AG20443 (cell line): ENCODE results near the gene TNNC2.
"Not testable (repeated sequence)": the region's sequence is repeated elsewhere in the genome, so short reads cannot be mapped to it uniquely, and the experiment has no call there.

Experiments used
- DNase-seq: peaks from one replicate; pipeline ENCODE4 v3.0.0; 2012; ENCODE audit warnings: low spot score, mixed read lengths

The TNNC2 gene

GRCh38 chr20:45821947-45822346, 5.2 kb downstream of the TNNC2 start:
- no peak for DNase-seq

- no peak for DNase-seq
Observed at GRCh38 chr20:45819466-45819865, 7.6 kb downstream of the TNNC2 start.

DNA sequence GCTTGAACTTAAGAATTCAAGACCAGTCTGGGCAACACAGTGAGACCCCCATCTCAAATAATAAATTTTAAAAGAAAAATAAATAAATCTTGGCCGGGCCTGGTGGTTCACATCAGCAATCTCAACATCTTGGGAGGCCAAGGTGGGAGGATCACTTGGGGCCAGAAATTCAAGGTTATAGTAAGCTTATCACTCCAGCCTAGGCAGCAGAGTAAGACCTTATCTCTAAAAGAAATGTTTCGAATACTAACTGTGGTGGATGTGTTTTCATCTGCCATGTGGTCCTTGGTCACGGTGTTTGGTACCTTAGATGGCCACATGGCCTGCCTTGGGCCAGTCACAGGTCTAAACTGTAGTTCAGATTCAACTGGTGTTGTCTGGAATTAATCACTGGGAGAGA, 8.9 kb downstream of the TNNC2 start:
- DNase-seq: no peak

DNA sequence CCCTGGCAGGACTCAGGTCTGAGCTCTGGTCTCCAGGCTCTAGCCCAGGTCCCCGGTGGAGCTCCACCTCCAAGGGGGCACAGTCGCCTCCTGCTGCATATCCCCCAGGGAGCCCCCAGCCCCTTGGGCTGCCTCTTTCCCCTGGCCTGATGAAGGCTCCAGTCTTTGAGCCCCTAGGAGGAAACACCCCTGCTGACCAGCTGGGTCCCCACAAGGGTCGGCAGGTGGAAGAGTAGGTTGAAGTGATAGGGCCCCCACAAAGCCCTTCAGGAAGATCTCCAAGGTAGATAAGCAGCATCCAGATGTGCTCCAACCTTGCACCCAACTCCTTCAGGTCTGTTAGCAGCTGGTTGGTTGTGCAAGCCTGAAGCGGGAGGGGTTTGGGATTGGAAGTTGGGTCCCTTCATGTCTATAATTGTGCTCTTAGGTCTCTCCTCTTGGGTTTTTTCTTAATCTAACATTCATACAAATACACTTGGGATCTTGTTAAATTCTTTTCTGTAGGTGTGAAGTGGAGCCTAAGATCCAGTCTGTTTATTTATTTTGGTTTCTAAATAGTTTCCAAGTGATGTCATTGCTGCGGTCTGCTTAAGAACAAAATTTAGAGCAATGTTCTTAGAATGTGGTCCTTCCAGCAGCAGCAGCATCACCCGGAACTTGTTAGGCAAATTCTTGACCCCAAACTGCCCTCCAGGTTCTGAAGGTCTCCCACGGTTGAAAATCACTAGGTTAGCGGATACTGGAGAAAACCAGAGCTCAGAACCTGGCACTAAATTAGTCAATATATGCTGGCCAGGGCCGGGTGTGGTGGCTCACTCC, 9.5 kb downstream of the TNNC2 start:
- DNase-seq: peak; percentile 72

- DNase-seq: no peak
Observed at GRCh38 chr20:45816951-45817350, 10.2 kb downstream of the TNNC2 start.

DNA sequence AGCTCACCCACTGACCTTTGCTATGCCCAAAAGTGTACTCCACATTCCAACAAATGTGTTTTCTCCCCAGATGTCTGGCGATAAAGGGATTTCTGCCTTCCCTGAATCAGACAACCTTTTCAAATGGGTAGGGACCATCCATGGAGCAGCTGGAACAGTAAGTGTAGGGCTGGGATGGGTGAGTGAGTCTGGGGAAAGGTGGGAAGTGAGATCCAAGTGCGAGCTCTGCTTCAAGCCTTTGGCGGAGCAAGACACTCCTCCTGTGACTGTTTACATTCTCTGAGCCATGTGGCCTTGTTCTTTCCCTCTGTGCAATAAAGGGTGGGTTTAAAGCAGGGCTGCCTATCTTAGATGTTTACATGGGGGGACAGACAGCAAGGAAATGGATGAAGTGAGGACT, 12.8 kb downstream of the TNNC2 start:
- no peak for DNase-seq

GRCh38 chr20:45813489-45813888, 13.6 kb downstream of the TNNC2 start:
- DNase-seq: no peak

GRCh38 chr20:45813006-45813340, 14.1 kb downstream of the TNNC2 start:
- no peak for DNase-seq

DNA sequence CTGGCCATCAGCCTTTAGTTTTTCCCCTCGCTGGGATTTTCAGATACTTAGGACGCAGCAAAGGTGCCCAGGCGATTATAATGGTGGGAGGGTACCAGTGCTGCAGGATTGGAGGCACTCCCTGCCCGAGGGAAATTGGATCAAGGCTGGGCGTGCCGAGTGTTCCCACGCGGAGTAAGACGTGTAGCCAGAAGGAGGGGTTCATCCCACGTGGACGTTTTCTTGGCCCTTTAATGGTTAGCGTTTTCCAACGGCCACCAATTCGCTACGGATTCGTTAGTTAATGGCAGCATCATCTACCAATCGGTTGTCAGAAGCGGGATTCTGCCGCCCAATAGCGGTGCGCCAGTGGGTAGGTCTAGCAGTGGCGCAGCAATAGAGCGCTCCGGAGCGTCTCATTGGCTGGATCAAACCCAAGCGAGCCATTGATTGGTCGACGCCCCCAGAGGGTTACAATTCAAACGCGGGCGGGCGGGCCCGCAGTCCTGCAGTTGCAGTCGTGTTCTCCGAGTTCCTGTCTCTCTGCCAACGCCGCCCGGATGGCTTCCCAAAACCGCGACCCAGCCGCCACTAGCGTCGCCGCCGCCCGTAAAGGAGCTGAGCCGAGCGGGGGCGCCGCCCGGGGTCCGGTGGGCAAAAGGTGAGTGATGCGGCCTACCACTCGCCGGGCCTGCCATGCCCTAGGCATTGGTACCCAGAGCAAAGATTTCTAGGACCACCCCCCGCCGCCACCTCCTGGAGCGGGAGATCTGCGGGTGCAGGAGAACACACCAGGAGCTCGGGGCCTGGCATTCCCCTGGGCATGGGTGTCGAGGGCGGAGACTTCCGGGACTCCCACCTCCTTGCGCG, 14.7 kb downstream of the TNNC2 start, which contains the start of gene UBE2C:
UBE2C (plus strand) TSS at position 488 of the 849 bp plus-strand sequence; CDS start at position 540, 52 bp downstream.
- peak; percentile 98 for DNase-seq

DNA sequence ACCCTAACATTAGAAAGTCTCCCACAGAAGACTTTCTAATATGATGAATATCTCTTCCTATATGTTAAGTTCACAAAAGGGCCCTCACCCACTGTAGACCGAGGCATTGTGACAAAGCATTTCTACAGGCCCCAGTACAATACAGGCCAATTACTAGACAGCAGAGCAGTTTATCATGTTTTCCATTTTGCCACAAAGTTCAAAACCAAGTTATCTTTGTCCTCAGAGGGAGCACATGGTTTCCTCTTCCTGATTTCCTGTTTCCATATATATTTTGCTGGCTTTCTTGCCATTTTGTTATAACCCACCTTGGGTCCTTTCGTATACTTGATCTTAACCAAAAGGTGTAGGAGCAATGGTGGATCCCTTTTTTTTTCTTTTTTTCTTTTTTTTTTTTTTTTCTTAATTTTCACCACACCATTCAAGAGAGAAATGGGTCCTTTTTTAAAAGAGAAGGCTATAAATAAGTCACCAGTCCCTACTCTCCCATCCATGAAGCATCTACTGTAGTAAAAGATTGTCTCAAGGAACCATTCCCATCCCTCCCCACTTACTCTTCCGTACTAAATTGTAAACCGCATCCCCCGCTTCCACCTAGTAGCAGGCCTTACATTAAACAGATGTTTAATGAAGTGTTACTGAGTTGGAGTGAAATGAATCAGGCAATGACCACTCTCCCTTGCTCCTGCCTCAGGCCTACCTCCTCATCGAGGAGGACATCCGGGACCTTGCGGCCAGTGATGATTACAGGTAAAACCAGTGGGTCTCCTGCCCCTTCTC, 16.7 kb downstream of the TNNC2 start:
- no peak for DNase-seq

DNA sequence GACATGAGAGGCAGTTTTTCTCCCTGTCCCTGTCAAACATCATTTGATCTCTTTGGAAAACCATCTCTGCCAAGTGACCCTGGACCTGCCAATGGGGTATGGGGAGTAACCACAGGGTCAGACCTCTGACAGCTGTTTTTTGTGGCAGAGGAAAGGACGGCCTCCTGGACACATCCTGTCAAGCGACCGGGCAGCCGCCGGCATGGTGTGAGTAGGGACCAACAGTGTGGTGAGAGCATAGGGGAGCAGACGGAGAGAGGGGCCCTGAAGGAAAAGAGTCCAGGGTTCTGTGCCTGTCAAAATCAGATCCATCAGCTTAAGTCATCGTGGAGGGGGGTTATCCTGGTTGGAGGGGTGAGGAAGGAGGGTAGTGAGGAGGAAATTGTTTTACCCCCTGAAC, 25.3 kb downstream of the TNNC2 start:
- DNase-seq: no peak

DNA sequence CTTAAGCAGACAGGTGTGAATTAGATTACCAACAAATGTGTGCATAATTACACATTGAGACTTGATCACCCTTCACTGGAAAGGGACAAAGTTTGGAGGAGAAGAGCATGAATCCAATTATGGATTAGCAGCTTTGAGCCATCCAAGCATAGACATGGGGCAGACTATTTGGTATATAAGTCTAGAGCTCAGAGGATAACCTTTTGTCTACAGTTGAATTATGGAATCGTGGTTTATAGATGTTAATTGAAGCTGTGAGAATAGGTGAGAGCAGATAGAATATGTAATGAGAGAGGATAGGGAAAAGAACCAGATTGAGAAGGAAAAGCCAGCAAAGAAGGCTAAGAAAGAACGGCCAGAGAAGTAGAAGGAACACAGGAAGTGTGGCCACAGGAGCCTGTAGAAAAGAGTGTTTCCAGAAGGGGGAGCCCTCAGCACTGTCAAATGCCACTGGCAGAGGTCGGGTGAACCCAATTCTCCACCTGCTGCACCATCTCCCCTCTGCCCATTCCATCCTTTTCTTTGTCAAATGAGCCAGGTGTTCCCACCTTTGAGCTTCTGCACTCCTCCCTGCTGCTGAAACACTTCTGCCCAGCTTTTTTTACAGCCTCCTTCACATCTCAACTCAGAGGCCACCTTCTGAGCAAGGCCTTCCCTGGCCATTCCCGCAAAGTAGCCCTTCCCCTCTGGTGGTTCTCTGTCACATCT, 28.0 kb downstream of the TNNC2 start:
- peak; percentile 78 for DNase-seq

- DNase-seq: not testable (repeated sequence)
Observed at GRCh38 chr20:45797955-45798354, 29.2 kb downstream of the TNNC2 start.

DNA sequence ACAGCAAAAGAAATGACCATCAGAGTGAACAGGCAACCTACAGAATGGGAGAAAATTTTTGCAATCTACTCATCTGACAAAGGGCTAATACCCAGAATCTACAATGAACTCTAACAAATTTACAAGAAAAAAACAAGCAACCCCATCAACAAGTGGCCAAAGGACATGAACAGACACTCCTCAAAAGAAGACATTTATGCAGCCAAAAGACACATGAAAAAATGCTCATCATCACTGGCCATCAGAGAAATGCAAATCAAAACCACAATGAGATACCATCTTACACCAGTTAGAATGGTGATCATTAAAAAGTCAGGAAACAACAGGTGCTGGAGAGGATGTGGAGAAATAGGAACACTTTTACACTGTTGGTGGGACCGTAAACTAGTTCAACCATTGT, 29.6 kb downstream of the TNNC2 start:
- not testable (repeated sequence) for DNase-seq

DNA sequence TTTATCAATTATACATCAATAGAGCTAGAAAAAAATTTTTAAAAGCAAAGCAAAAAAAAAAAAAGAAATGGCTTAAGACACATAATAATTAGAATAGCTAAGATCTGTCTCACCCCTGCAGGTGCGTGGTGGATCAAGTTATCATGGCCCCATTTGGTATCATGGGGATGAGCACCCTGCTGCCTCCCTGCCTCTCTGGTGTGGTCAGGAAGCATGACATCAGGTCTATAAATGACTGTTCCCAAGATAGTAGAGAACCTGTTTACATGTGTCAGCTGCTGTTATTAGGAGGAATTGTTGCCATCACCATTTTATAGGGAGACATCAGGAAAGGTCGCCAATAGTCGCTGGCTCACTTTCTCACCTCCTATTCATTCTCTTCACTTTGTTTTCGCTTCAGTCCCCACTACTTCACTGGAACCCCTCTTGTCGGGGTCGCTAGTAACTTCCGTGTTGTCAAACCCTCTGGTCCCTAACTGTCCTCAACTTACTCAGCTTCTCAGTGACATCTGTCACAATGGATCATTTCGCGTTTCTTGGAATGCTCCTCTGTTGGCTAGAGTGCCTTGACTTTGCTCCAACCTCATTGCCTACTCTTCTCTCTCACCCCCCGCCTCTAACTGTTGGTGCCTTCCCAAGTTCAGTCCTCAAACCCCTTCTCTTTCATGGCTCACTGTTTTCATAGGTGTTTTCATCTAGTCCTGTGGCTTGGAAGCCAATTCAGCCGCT, 30.6 kb downstream of the TNNC2 start:
- no peak for DNase-seq

GRCh38 chr20:45792317-45793118, 34.6 kb downstream of the TNNC2 start:
- no peak for DNase-seq

- DNase-seq: no peak
Observed at GRCh38 chr20:45788351-45788750, 38.8 kb downstream of the TNNC2 start.

DNA sequence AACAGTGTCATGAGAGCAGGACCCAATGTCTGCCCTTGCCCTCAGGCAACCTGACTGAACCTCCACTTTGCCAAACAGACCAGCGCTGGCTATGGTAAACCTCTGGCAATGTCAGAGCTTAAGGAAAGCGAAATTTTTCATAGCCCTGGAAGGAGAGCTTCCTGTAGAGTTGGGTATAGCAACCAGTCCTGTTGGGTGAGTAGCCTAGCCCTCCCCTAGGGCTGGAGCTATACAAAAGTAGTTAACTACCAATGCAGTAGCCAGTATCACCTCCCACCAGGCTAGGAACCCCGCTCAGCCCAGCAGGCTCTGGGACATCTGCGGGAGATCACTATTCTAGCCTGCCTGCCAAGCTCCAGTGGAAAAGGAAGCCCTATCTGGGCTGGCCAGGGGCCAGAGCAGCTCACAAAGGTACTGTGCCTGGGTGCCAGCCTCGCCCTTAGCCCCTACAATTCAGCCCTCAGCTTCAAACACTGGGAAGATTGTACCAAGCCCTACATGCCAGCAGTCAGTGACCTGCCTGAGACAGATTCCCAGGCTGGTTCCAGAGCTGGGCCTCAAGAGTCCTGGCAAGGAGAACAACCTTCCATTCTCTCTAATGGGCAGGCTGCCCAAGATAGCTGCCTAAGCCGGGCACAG, 43.3 kb downstream of the TNNC2 start:
- DNase-seq: no peak

GRCh38 chr20:45782890-45783289, 44.2 kb downstream of the TNNC2 start:
- DNase-seq: no peak
